ENCODE data around the gene MYCN.

MYCN gene

GRCh38 chr2:15976354-15976753, 36.0 kb downstream of the MYCN start:
- TF ChIP-seq, protein P1, sequence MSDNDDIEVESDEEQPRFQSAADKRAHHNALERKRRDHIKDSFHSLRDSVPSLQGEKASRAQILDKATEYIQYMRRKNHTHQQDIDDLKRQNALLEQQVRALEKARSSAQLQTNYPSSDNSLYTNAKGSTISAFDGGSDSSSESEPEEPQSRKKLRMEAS (IDR thresholded peaks at IDR 0.05), result no peak

DNA sequence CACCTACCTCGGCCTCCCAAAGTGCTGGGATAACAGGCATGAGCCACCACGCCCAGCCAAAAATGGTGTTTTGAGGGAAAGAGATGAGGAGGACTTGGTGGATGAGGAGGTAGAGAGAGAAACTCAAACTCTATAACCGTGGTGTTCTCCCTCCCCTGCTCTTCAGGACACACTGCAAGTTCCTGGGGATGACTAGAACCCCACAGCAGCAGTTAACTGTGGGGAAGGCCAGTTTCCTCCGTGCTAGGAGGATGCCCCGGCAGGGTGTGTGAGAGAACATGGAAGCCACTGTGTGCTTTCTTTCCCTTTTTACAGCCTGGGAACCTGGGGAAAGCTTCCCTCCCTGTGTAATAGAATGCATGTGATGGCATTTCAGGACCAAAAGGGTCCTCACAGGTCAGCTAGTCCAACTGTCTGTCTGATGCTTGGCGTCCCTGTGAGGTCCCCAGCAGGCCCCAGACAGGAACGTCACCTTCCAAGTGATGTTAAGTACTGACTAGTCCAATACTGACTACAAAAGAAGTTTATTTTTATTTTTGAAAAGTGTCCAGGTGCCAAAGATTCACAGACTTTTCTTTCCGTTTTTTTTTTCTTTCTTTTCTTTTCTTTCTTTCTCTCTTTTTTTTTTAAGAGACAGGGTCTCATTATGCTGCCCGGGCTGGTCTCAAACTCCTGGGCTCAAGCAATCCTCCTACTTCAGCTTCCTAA, 38.9 kb downstream of the MYCN start:
- TF ChIP-seq ZBTB7A (IDR thresholded peaks at IDR 0.05; ENCODE audit: low read depth) (no peak), TCF12 (IDR thresholded peaks at IDR 0.05; ENCODE audit: low read depth) (no peak), EGR1 (IDR thresholded peaks at IDR 0.05) (no peak), NFIC (IDR thresholded peaks at IDR 0.05) (no peak), TEAD4 (IDR thresholded peaks at IDR 0.05) (no peak), TAF1 (IDR thresholded peaks at IDR 0.05; ENCODE audit: low read depth) (no peak), CREB1 (IDR thresholded peaks at IDR 0.05; ENCODE audit: low read depth) (no peak), RAD21 (IDR thresholded peaks at IDR 0.05; ENCODE audit: low read depth) (no peak), YY1 (IDR thresholded peaks at IDR 0.05; ENCODE audit: low read depth) (no peak), FOXM1 (IDR thresholded peaks at IDR 0.05; ENCODE audit: borderline replicate concordance, low read depth) (no peak), EP300 (IDR thresholded peaks at IDR 0.05; ENCODE audit: borderline replicate concordance) (no peak), REST (IDR thresholded peaks at IDR 0.05; ENCODE audit: low read depth) (no peak), CEBPB (IDR thresholded peaks at IDR 0.05) (no peak)
- TF ChIP-seq, protein P2, sequence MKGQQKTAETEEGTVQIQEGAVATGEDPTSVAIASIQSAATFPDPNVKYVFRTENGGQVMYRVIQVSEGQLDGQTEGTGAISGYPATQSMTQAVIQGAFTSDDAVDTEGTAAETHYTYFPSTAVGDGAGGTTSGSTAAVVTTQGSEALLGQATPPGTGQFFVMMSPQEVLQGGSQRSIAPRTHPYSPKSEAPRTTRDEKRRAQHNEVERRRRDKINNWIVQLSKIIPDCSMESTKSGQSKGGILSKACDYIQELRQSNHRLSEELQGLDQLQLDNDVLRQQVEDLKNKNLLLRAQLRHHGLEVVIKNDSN (IDR thresholded peaks at IDR 0.05), result no peak
- TF ChIP-seq, protein P1 (IDR thresholded peaks at IDR 0.05), result no peak

- TF ChIP-seq, protein P2 (IDR thresholded peaks at IDR 0.05), result no peak
- TF ChIP-seq ZBTB7A (IDR thresholded peaks at IDR 0.05; ENCODE audit: low read depth) (no peak), REST (IDR thresholded peaks at IDR 0.05; ENCODE audit: low read depth) (no peak), FOXM1 (IDR thresholded peaks at IDR 0.05; ENCODE audit: borderline replicate concordance, low read depth) (no peak), TEAD4 (IDR thresholded peaks at IDR 0.05) (no peak), EGR1 (IDR thresholded peaks at IDR 0.05) (no peak), RAD21 (IDR thresholded peaks at IDR 0.05; ENCODE audit: low read depth) (no peak), CEBPB (IDR thresholded peaks at IDR 0.05) (no peak), TCF12 (IDR thresholded peaks at IDR 0.05; ENCODE audit: low read depth) (no peak), YY1 (IDR thresholded peaks at IDR 0.05; ENCODE audit: low read depth) (no peak), EP300 (IDR thresholded peaks at IDR 0.05; ENCODE audit: borderline replicate concordance) (no peak)
- TF ChIP-seq, protein P1 (IDR thresholded peaks at IDR 0.05), result no peak
Measured at GRCh38 chr2:15979759-15980604, 39.6 kb downstream of the MYCN start.

- TF ChIP-seq TCF12 (IDR thresholded peaks at IDR 0.05; ENCODE audit: low read depth), result no peak
- no peak for TF ChIP-seq ZBTB7A (IDR thresholded peaks at IDR 0.05; ENCODE audit: low read depth)
- no peak for TF ChIP-seq CEBPB (IDR thresholded peaks at IDR 0.05)
- TF ChIP-seq CREB1 (IDR thresholded peaks at IDR 0.05; ENCODE audit: low read depth), result no peak
- TF ChIP-seq NFIC (IDR thresholded peaks at IDR 0.05), result no peak
- no peak for TF ChIP-seq TAF1 (IDR thresholded peaks at IDR 0.05; ENCODE audit: low read depth)
- TF ChIP-seq, protein P1 (IDR thresholded peaks at IDR 0.05), result no peak
- TF ChIP-seq, protein P2 (IDR thresholded peaks at IDR 0.05), result no peak
- no peak for TF ChIP-seq RAD21 (IDR thresholded peaks at IDR 0.05; ENCODE audit: low read depth)
- TF ChIP-seq TEAD4 (IDR thresholded peaks at IDR 0.05), result no peak
- no peak for TF ChIP-seq FOXM1 (IDR thresholded peaks at IDR 0.05; ENCODE audit: borderline replicate concordance, low read depth)
- TF ChIP-seq YY1 (IDR thresholded peaks at IDR 0.05; ENCODE audit: low read depth), result no peak
- TF ChIP-seq EGR1 (IDR thresholded peaks at IDR 0.05), result no peak
- no peak for TF ChIP-seq REST (IDR thresholded peaks at IDR 0.05; ENCODE audit: low read depth)
- no peak for TF ChIP-seq EP300 (IDR thresholded peaks at IDR 0.05; ENCODE audit: borderline replicate concordance)
Measured at GRCh38 chr2:15980605-15981098, 40.3 kb downstream of the MYCN start.

Data from Ishikawa (cell line).